HEK293T (cell line): ENCODE results near the gene ALLC.

Experiments used
- CTCF ChIA-PET: fragments of 350-600 bp; formaldehyde crosslinking; extraction: SDS; loops from one replicate; lab custom pipeline; 2021; ENCODE audit warnings: antibody characterized with exemption, inconsistent platforms; lab: Yijun Ruan, JAX
- POLR2A ChIA-PET: fragments of 350-600 bp; formaldehyde crosslinking; extraction: SDS; loops from one replicate; lab custom pipeline; 2020; ENCODE audit warnings: antibody characterized with exemption, inconsistent platforms; lab: Yijun Ruan, JAX
- DNase-seq: peaks from one replicate; pipeline ENCODE4 v3.0.0; 2012; ENCODE audit warnings: mixed read lengths; ENCODE audit errors: extremely low spot score
- ARNT ChIP-seq: fragments of 450-650 bp; IDR thresholded peaks from 2 replicates; pipeline ENCODE4 v1.6.1; 2017; ENCODE audit warnings: mild to moderate bottlenecking
- BHLHE40 ChIP-seq: fragments of 450-650 bp; IDR thresholded peaks from 2 replicates; pipeline ENCODE4 v1.6.1; 2016; ENCODE audit warnings: mild to moderate bottlenecking, moderate library complexity, borderline replicate concordance
- CTBP1 ChIP-seq: fragments of 450-650 bp; IDR thresholded peaks from 2 replicates; pipeline ENCODE4 v1.6.1; 2016; ENCODE audit warnings: borderline replicate concordance
- ELF4 ChIP-seq: fragments of 450-650 bp; IDR thresholded peaks from 2 replicates; pipeline ENCODE4 v1.6.1; 2017; ENCODE audit warnings: antibody characterized with exemption
- FOXA1 ChIP-seq: fragments of 450-650 bp; IDR thresholded peaks from 2 replicates; pipeline ENCODE4 v1.6.1; 2016; ENCODE audit warnings: mild to moderate bottlenecking
- FOXK2 ChIP-seq: fragments of 450-650 bp; IDR thresholded peaks from 2 replicates; pipeline ENCODE4 v1.6.1; 2016; ENCODE audit warnings: mild to moderate bottlenecking
- FOXM1 ChIP-seq: fragments of 450-650 bp; IDR thresholded peaks from 2 replicates; pipeline ENCODE4 v1.6.1; 2017; ENCODE audit warnings: mild to moderate bottlenecking, borderline replicate concordance
- HDGF ChIP-seq: fragments of 450-650 bp; IDR thresholded peaks from 2 replicates; pipeline ENCODE4 v1.6.1; 2017; ENCODE audit warnings: antibody characterized with exemption, borderline replicate concordance
- L3MBTL2 ChIP-seq: fragments of 450-650 bp; conservative IDR thresholded peaks from 2 replicates; pipeline ENCODE4 v1.6.1; 2016; ENCODE audit warnings: mild to moderate bottlenecking
- LEF1 ChIP-seq: fragments of 450-650 bp; IDR thresholded peaks from 2 replicates; pipeline ENCODE4 v1.6.1; 2017; ENCODE audit warnings: mild to moderate bottlenecking, borderline replicate concordance
- NFRKB ChIP-seq: fragments of 450-650 bp; IDR thresholded peaks from 2 replicates; pipeline ENCODE4 v1.6.1; 2016; ENCODE audit warnings: mild to moderate bottlenecking, moderate library complexity
- SP1 ChIP-seq: fragments of 450-650 bp; IDR thresholded peaks from 2 replicates; pipeline ENCODE4 v1.6.1; 2017
- SUZ12 ChIP-seq: fragments of 450-650 bp; IDR thresholded peaks from 2 replicates; pipeline ENCODE4 v1.6.1; 2016; ENCODE audit warnings: mild to moderate bottlenecking
- TARDBP ChIP-seq: fragments of 450-650 bp; IDR thresholded peaks from 2 replicates; pipeline ENCODE4 v1.6.1; 2016
- ZNF384 ChIP-seq: fragments of 450-650 bp; IDR thresholded peaks from 2 replicates; pipeline ENCODE4 v1.6.1; 2016
- TF ChIP-seq, protein P1 (sequence below): fragments of 450-650 bp; IDR thresholded peaks from 2 replicates; pipeline ENCODE4 v1.6.1; 2016

Gene ALLC

DNA sequence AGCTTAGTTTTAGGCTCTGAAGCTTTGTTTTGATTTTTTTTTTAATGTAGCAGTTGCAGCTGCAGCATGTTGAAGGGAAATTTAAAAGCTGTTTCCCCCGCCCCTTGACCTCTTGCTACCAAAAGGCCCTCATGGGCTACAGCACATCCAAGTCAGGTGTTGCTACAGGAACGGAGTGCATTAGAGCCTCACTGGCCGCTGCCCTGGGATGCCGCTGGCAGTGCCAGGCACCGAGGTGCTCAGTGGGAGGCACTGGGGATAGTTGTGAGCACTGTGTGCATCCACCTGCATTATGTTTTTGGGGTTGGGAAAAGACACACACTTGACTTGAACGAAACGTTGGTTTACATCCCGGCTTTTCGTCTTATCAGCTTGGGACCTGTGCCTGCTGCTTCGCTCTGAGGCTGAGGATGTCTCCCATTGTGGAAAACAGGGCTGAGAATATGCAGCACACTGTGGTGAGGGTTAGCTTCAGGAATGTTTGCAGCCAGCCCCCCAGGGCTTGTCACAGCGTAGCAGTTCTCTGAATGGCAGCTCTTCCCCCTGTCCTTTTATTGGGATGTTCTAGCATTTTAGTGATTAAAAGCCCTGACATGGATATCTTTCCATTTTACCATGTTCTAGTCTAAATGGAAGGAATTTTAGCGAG, 69.5 kb downstream of the ALLC start:
- ChIA-PET POLR2A (no interaction called here), CTCF (interaction anchor here (0.7 to 3.6 kb wide), 9 partner anchors 35 to 133 kb away, joined by 3 to 21 read pairs (median 5); no protein-coding TSS in a partner anchor)
- no peak for DNase-seq
- TF ChIP-seq SP1 (no peak), HDGF (no peak), ARNT (no peak), L3MBTL2 (no peak), CTBP1 (no peak), FOXM1 (no peak), NFRKB (no peak), ELF4 (no peak), LEF1 (no peak), ZNF384 (no peak), SUZ12 (no peak), BHLHE40 (no peak), FOXA1 (no peak), TARDBP (no peak)
- TF ChIP-seq, protein P1, sequence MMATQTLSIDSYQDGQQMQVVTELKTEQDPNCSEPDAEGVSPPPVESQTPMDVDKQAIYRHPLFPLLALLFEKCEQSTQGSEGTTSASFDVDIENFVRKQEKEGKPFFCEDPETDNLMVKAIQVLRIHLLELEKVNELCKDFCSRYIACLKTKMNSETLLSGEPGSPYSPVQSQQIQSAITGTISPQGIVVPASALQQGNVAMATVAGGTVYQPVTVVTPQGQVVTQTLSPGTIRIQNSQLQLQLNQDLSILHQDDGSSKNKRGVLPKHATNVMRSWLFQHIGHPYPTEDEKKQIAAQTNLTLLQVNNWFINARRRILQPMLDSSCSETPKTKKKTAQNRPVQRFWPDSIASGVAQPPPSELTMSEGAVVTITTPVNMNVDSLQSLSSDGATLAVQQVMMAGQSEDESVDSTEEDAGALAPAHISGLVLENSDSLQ = no peak

DNA sequence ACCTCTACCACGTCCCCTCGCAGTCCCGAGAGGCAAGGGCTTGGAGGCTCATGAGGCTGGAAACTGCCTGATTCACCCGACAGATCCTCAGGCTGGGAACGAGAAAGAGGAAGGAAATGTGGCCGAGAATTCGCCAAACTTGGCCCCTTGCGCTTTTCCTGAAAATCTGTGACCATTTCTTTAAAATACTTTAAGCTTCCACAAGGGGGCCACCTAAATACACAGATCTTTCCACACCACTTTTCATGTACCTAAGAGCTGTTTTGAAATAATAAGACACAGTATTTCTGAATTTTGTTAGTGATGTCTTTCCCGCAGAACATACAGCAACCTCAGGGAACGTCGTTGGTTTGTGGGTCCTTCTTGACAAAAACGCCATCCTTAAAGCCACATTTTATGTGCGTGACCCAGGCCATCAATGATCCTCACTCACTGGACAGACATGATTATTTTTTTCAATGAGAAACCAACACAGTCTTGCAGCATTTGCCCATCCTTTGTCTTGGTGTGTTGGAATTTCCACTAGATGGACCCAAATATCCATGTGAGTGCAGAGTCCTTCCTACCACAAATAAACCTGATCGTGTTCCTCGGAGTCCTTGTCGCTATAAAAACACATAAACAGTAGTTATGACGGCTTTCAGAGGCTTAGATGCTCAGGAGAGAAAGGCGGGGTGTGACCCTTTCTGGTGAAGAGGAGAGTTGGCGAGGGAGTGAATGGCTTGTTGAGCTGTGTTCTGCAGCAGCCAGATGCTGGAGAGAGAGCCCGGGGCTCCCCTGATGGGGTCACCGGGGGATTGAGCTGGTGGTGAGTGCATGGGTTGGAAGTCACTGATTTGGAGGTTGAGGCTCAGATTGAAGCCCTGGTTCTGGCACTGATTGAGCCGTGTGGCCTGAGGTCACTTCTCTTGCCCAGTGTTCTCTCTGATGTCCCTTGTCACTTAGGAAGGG, 70.4 kb downstream of the ALLC start:
- peak; percentile 50 for DNase-seq
- no peak for TF ChIP-seq ZNF384
- no peak for TF ChIP-seq BHLHE40
- no peak for TF ChIP-seq FOXM1
- no peak for TF ChIP-seq SUZ12
- TF ChIP-seq ARNT = no peak
- no peak for TF ChIP-seq CTBP1
- no peak for TF ChIP-seq HDGF
- no peak for TF ChIP-seq FOXK2
- no peak for TF ChIP-seq ELF4
- no peak for TF ChIP-seq TARDBP
- TF ChIP-seq, protein P1 = no peak
- CTCF ChIA-PET = interaction anchor here (0.7 to 3.6 kb wide), 13 partner anchors 9 to 1841 kb away, joined by 3 to 21 read pairs (median 4); no protein-coding TSS in a partner anchor
- POLR2A ChIA-PET = no interaction called here

DNA sequence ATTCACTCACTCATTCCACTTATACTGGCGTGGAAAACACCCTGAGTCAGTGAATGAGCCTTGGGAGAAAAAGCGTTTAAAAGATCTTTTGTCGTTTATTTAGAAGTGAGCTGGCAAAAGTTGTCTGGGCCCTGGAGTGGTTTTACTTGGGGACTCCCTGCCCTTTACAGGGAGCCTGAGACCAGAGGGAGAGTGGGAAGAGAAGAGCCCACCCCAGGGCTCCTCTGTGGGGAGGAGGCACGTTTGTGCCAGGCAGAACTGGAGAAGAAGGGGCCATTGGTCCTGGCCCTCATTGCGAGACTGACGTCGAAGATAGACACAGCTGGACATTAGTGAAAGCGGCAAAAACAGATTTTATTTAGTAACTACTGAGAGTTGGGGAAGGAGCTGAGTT, 71.1 kb downstream of the ALLC start:
- CTCF ChIA-PET = interaction anchor here (0.5 to 3.6 kb wide), 5 partner anchors 11 to 1009 kb away, joined by 3 to 21 read pairs (median 6); no protein-coding TSS in a partner anchor
- DNase-seq = no peak
- POLR2A ChIA-PET = no interaction called here
- TF ChIP-seq LEF1 = no peak
- TF ChIP-seq FOXM1 = no peak
- no peak for TF ChIP-seq ARNT
- no peak for TF ChIP-seq BHLHE40
- no peak for TF ChIP-seq HDGF
- TF ChIP-seq, protein P1 = no peak
- TF ChIP-seq CTBP1 = no peak
- no peak for TF ChIP-seq TARDBP
- TF ChIP-seq NFRKB = no peak
- no peak for TF ChIP-seq ZNF384
- TF ChIP-seq SUZ12 = no peak
- no peak for TF ChIP-seq L3MBTL2
- TF ChIP-seq FOXA1 = no peak

DNA sequence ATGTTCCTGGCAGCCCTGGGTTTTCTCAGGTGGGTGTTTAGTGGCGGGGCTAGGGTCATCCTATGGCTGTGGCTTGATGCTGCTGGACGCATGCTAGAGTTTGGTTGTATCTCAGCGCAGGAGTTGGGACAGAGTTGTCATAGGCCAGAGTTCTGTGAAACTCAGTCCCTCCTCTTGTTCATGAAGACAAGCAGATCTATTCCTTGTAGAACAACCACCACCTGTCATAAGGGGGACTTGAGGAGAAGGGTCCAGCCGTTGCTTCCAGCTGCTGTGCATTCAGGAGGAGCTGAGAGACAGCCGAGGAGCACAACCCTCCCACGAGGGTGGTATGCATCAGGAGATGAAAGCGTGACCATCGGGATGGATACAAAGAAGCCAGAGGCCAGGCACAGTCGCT, 71.8 kb downstream of the ALLC start:
- POLR2A ChIA-PET = no interaction called here
- TF ChIP-seq TARDBP = no peak
- no peak for TF ChIP-seq CTBP1
- TF ChIP-seq FOXM1 = no peak
- no peak for TF ChIP-seq ZNF384
- CTCF ChIA-PET = interaction anchor here (0.5 to 3.6 kb wide), 3 partner anchors 10 to 1009 kb away, joined by 3 to 21 read pairs (median 7); no protein-coding TSS in a partner anchor
- no peak for DNase-seq

DNA sequence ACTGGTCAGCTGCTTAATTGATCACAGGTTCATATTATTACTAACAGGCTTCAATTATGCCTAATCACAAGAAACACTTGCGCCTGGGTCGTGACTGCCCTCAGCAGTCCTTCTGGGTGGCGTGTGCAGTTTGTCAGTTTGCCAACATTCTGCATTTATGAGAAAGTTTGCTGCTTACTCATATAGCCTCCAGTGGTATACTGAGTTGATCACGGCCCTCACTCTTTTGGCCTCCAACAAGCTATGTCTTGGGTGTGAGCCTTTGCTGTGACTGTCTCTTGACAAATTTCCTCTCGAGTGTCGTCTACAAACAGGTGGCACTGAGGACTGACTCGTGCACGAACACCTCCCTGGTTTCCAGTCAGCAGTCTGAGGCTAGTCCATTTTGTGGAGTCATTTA, 72.6 kb downstream of the ALLC start:
- ChIA-PET CTCF (interaction anchor here (0.6 to 3.6 kb wide), 4 partner anchors 9 to 74 kb away, joined by 3 to 21 read pairs (median 6); no protein-coding TSS in a partner anchor), POLR2A (no interaction called here)
- DNase-seq = no peak
- TF ChIP-seq ARNT (no peak), HDGF (no peak), CTBP1 (no peak), TARDBP (no peak), FOXM1 (no peak), ZNF384 (no peak), NFRKB (no peak), FOXA1 (no peak), SP1 (no peak), ELF4 (no peak), LEF1 (no peak)
- TF ChIP-seq, protein P1 = no peak
